HepG2 (cell line): ENCODE measurements around the gene SUN5. TPM values are rescaled to one million over a fixed set of nuclear protein-coding genes. Genes with fewer than 3 reads are reported as not detected.

Source experiments
- ATF5 ChIP-seq: sonication (generic); formaldehyde crosslinking; IDR thresholded peaks from 2 replicates; pipeline ENCODE4 v1.4.0; 2020; ENCODE audit warnings: mild to moderate bottlenecking, low read depth, missing genetic modification reagents
- CAMTA2 ChIP-seq: sonication (generic); formaldehyde crosslinking; IDR thresholded peaks from 2 replicates; pipeline ENCODE4 v1.4.0; 2020; ENCODE audit warnings: mild to moderate bottlenecking, missing genetic modification reagents, borderline replicate concordance
- EEA1 ChIP-seq: sonication (generic); formaldehyde crosslinking; IDR thresholded peaks from 2 replicates; pipeline ENCODE4 v1.5.1; 2020; ENCODE audit warnings: mild to moderate bottlenecking, missing genetic modification reagents, borderline replicate concordance
- ESRRA ChIP-seq: sonication (generic); formaldehyde crosslinking; IDR thresholded peaks from 2 replicates; pipeline ENCODE4 v1.5.1; 2020; ENCODE audit warnings: mild to moderate bottlenecking, low read depth, missing genetic modification reagents
- GABPB1 ChIP-seq: IDR thresholded peaks from 2 replicates; pipeline ENCODE4 v1.6.1; 2016; ENCODE audit warnings: mild to moderate bottlenecking, missing genetic modification reagents, moderate library complexity, missing compliant biosample characterization
- JUND ChIP-seq: sonication (generic); formaldehyde crosslinking; IDR thresholded peaks from 2 replicates; pipeline ENCODE4 v1.8.0; 2022; ENCODE audit warnings: mild to moderate bottlenecking, missing genetic modification reagents
- MAZ ChIP-seq, 2 experiments: sonication (generic) in 1 of 2; formaldehyde crosslinking in 1 of 2; IDR thresholded peaks; 2 replicates each; pipeline versions ENCODE4 v1.5.0 to v1.6.1; 2012 to 2020; ENCODE audit warnings: low read depth in 2 of 2, mild to moderate bottlenecking in 2 of 2, borderline replicate concordance in 1 of 2, improper control_type of control experiment in 1 of 2, low read length in 1 of 2, missing genetic modification reagents in 1 of 2, moderate library complexity in 1 of 2
- MED1 ChIP-seq: sonication (generic); formaldehyde crosslinking; IDR thresholded peaks from 2 replicates; pipeline ENCODE4 v1.4.0; 2020; ENCODE audit warnings: missing genetic modification reagents
- MIER3 ChIP-seq: IDR thresholded peaks from 2 replicates; pipeline ENCODE4 v1.6.1; 2016; ENCODE audit warnings: missing compliant biosample characterization, borderline replicate concordance
- NFE2 ChIP-seq: sonication (generic); formaldehyde crosslinking; IDR thresholded peaks from 2 replicates; pipeline ENCODE4 v1.4.0; 2020; ENCODE audit warnings: missing genetic modification reagents
- REPIN1 ChIP-seq: sonication (generic); formaldehyde crosslinking; IDR thresholded peaks from 2 replicates; pipeline ENCODE4 v1.8.0; 2022; ENCODE audit warnings: missing genetic modification reagents, low read depth, mild to moderate bottlenecking, borderline replicate concordance
- RFX5 ChIP-seq: IDR thresholded peaks from 2 replicates; pipeline ENCODE4 v1.6.1; 2011; ENCODE audit warnings: low read depth, low read length, improper control_type of control experiment
- SAFB2 ChIP-seq: sonication (generic); formaldehyde crosslinking; IDR thresholded peaks from 2 replicates; pipeline ENCODE4 v1.5.1; 2020; ENCODE audit warnings: missing genetic modification reagents, low read depth, mild to moderate bottlenecking, borderline replicate concordance
- SMC3 ChIP-seq: IDR thresholded peaks from 2 replicates; pipeline ENCODE4 v1.6.1; 2011; ENCODE audit warnings: low read length, improper control_type of control experiment
- SOX13 ChIP-seq, 3 experiments: fragments of 450-650 bp in 1 of 3; sonication (generic) in 1 of 3; formaldehyde crosslinking in 1 of 3; IDR thresholded peaks in 2 of 3; conservative IDR thresholded peaks in 1 of 3; 2 replicates each; pipeline versions ENCODE4 v1.5.0 to v1.6.1; 2016 to 2020; ENCODE audit warnings: antibody characterized with exemption in 1 of 3, mild to moderate bottlenecking in 1 of 3, missing compliant biosample characterization in 1 of 3, missing genetic modification reagents in 1 of 3, moderate library complexity in 1 of 3
- SP5 ChIP-seq: IDR thresholded peaks from 2 replicates; pipeline ENCODE4 v1.6.1; 2016; ENCODE audit warnings: low read depth, borderline replicate concordance
- TBX2 ChIP-seq: sonication (generic); formaldehyde crosslinking; IDR thresholded peaks from 2 replicates; pipeline ENCODE4 v1.5.0; 2020; ENCODE audit warnings: missing genetic modification reagents, mild to moderate bottlenecking, borderline replicate concordance
- TERF1 ChIP-seq: sonication (generic); formaldehyde crosslinking; IDR thresholded peaks from 2 replicates; pipeline ENCODE4 v1.8.0; 2022; ENCODE audit warnings: mild to moderate bottlenecking, missing genetic modification reagents, moderate library complexity
- ZBTB38 ChIP-seq: sonication (generic); formaldehyde crosslinking; IDR thresholded peaks from 2 replicates; pipeline ENCODE4 v1.5.1; 2020; ENCODE audit warnings: mild to moderate bottlenecking, missing genetic modification reagents
- ZEB1 ChIP-seq: IDR thresholded peaks from 2 replicates; pipeline ENCODE4 v1.6.1; 2012; ENCODE audit warnings: mild to moderate bottlenecking, low read depth, inconsistent platforms; ENCODE audit not compliant: insufficient replicate concordance
- ZNF350 ChIP-seq: sonication (generic); formaldehyde crosslinking; IDR thresholded peaks from 2 replicates; pipeline ENCODE4 v1.4.0; 2020; ENCODE audit warnings: mild to moderate bottlenecking, low read depth, missing genetic modification reagents, borderline replicate concordance
- ZNF546 ChIP-seq: sonication (generic); formaldehyde crosslinking; conservative IDR thresholded peaks from 2 replicates; pipeline ENCODE4 v1.8.1; 2023; ENCODE audit warnings: mild to moderate bottlenecking, missing genetic modification reagents
- ZNF629 ChIP-seq: sonication (generic); formaldehyde crosslinking; conservative IDR thresholded peaks from 2 replicates; pipeline ENCODE4 v1.5.0; 2020; ENCODE audit warnings: missing genetic modification reagents
- ZNF775 ChIP-seq: sonication (generic); formaldehyde crosslinking; IDR thresholded peaks from 2 replicates; pipeline ENCODE4 v1.4.0; 2020; ENCODE audit warnings: missing genetic modification reagents, mild to moderate bottlenecking, moderate library complexity, borderline replicate concordance
- ZNF780A ChIP-seq: sonication (generic); formaldehyde crosslinking; IDR thresholded peaks from 2 replicates; pipeline ENCODE4 v1.8.0; 2022; ENCODE audit warnings: mild to moderate bottlenecking, missing genetic modification reagents, moderate library complexity
- ZNF784 ChIP-seq: sonication (generic); formaldehyde crosslinking; IDR thresholded peaks from 2 replicates; pipeline ENCODE4 v1.5.1; 2020; ENCODE audit warnings: missing genetic modification reagents, mild to moderate bottlenecking, borderline replicate concordance
- polyA plus RNA-seq, 8 experiments: library from polyadenylated mRNA; depleted of rRNA in 3 of 8; stranded (reverse) in 7 of 8; unstranded in 1 of 8; fragments of >200 nt; fragmentation: Illumina TruSeq in 4 of 8; extraction: Trizol in 4 of 8; gene quantifications; 2 replicates each; pipeline versions ENCODE4 v1.2.1 to v1.2.3, GENCODE V29; 2011 to 2016; ENCODE audit warnings: low read depth in 4 of 8, missing spikeins in 1 of 8, mixed read lengths in 1 of 8; ENCODE audit not compliant: insufficient read depth in 1 of 8
- total RNA-seq, 5 experiments: library from RNA; depleted of rRNA; stranded (reverse); fragments of >200 nt; fragmentation: Illumina TruSeq; extraction: Trizol; gene quantifications; 2 replicates each; pipeline ENCODE4 v1.2.3, GENCODE V29; 2016; ENCODE audit warnings: low read depth in 1 of 5

The SUN5 gene
- total and polyA plus RNA-seq, 2 of the 13 experiments (the other 11 are each of a cell fraction or from before 2014, with no cell fraction given): not detected

- TF ChIP-seq SP5 (CRISPR knock-in tag) (peak; percentile 51; the same call in 1 of the 2 replicates), REPIN1 (CRISPR knock-in tag) (peak; percentile 43; the same call in 1 of the 2 replicates), TERF1 (peak; percentile 84; the same call in 1 of the 2 replicates), MAZ (IDR thresholded peaks at IDR 0.05; ENCODE audit: borderline replicate concordance, low read depth, low read length) (no peak), MAZ (CRISPR knock-in tag; IDR thresholded peaks at IDR 0.05; ENCODE audit: low read depth) (peak; percentile 42), SAFB2 (no peak; the same call in 1 of the 2 replicates), ZNF780A (0 out of 2 replicates have a peak, but pooled peaks have one; percentile 58), MED1 (CRISPR knock-in tag) (peak; percentile 40), ZNF629 (CRISPR knock-in tag) (peak; percentile 37; the same call in 1 of the 2 replicates), TBX2 (peak; percentile 36; the same call in 1 of the 2 replicates), CAMTA2 (no peak), ZNF546 (no peak; the same call in 1 of the 2 replicates), ZNF775 (CRISPR knock-in tag) (peak; percentile 10; the same call in 1 of the 2 replicates), ATF5 (no peak; the same call in 1 of the 2 replicates), ZNF784 (CRISPR knock-in tag) (peak; percentile 87), SOX13 (IDR thresholded peaks at IDR 0.05) (no peak), SOX13 (CRISPR knock-in tag; conservative IDR thresholded peaks at IDR 0.05 in 1 of 2, IDR thresholded peaks at IDR 0.05 in 1 of 2) (0 out of 4 replicates have a peak, but pooled peaks of 1 of the 2 experiments have one; percentile 6), NFE2 (CRISPR knock-in tag) (peak; percentile 8; the same call in 1 of the 2 replicates), ZNF350 (peak; percentile 46; the same call in 1 of the 2 replicates), ZBTB38 (CRISPR knock-in tag) (peak; percentile 6; the same call in 1 of the 2 replicates), GABPB1 (CRISPR knock-in tag) (peak; percentile 25; the same call in 1 of the 2 replicates), ESRRA (peak; percentile 9; the same call in 1 of the 2 replicates), ZEB1 (peak; percentile 13), RFX5 (0 out of 2 replicates have a peak, but pooled peaks have one; percentile 38), MIER3 (CRISPR knock-in tag) (no peak), JUND (CRISPR knock-in tag) (peak; percentile 52; the same call in 1 of the 2 replicates), SMC3 (peak; percentile 18; the same call in 1 of the 2 replicates), EEA1 (CRISPR knock-in tag) (0 out of 2 replicates have a peak, but pooled peaks have one; percentile 69)
Observed at GRCh38 chr20:33026072-33026778, 22.0 kb upstream of the SUN5 start (continued).
